Endothelial cell of hepatic sinusoid (primary cell): ENCODE data around the gene REEP2.

Experiments
- in situ Hi-C: cut with HindIII; loops from 2 replicates; pipeline ENCODE4 v1.10.0; 2017; ENCODE audit warnings: low sequenced_read_pairs

Gene REEP2

DNA sequence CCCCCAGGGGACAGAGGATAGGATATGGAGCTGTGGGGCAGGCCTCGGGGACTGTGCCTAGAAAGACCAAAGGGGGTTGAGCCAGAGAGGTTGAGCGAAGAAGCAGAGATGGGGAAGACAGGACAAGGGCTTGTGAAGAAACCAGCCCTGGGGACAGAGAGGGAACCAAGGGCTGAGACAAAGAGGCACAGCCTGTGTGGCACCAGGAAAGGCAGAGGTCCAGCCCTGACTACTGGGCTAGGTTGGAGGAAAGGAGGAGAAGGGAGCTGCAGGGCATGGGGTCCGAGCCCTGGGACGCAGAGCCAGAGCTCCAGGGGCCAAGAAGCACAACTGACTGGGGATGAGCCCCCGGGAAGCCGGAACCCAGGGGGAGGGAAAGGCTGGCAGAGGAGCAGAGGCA, 9.2 kb downstream of the REEP2 start:
- in situ Hi-C loops = no loop called here

- in situ Hi-C loops = no loop called here
Observed at GRCh38 chr5:138448481-138449398, 9.9 kb downstream of the REEP2 start.

GRCh38 chr5:138449501-138450239, 10.8 kb downstream of the REEP2 start:
- in situ Hi-C loops = no loop called here

- in situ Hi-C loops = no loop called here
Observed at GRCh38 chr5:138450971-138451370, 12.1 kb downstream of the REEP2 start.

- in situ Hi-C loops = no loop called here
Observed at GRCh38 chr5:138452720-138453119, 13.9 kb downstream of the REEP2 start.

- in situ Hi-C loops = no loop called here
Observed at GRCh38 chr5:138453590-138453989, 14.7 kb downstream of the REEP2 start.

DNA sequence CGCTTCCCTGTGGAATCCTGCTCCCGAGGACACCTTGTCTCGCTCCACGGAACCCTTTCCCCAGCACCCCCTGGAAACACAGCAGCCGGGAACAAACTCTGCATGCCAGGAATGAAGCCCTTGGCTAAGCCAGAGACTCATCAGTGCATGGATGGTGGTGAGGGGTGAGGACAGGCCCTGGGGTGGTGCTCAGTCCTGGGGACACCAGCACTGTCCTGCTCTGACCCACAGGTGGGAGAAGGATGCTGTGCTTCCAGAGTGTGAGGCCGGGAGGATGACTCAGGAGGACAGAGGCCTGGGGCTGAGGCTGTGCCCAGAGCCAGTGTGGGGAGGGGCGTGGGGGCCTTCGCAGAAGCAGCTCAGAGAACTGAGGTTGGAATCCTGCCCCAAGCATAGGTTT, 15.3 kb downstream of the REEP2 start:
- in situ Hi-C loops = no loop called here

GRCh38 chr5:138455232-138455930, 16.5 kb downstream of the REEP2 start:
- in situ Hi-C loops = no loop called here

- in situ Hi-C loops = no loop called here
Observed at GRCh38 chr5:138457531-138458275, 18.8 kb downstream of the REEP2 start.

DNA sequence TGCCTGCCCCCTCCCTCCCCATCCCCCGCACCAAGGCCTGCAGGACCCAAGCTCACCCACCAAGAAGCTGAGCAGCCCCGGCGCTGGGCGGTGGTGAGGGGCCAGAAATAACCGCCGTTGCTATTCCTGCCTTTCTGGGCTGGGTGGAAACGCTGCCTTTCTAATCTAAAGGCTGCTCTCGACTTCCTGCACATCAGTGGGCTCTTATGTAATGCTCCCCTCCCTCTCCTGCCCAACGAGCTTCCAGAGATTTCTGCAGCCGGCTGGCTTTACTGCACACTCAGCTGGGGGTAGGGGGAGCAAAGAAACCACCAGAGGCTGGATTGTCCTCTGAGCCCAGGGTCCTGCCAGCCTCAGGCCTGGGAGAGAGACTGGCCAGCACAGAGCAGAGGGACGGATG, 19.5 kb downstream of the REEP2 start:
- in situ Hi-C loops = no loop called here

DNA sequence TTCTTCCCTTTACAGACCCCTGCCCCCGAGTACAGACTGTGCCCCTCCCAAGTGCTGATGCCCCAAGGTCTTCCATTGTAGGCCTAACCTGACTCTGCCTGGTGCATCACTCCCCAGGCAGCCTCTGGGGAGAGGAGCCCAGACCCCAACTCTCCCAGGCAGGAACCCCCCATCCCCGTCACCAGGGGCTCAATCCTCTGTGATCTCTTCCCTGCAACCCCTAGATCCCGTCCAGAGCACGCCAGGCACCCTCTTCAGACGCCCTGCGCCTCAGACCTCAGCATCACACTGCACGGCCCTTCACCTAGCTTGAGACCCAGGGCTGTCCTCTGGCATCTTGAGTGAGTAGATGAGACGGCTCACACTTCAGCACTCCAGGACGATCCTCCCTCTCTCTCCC, 20.0 kb downstream of the REEP2 start:
- in situ Hi-C loops = no loop called here

DNA sequence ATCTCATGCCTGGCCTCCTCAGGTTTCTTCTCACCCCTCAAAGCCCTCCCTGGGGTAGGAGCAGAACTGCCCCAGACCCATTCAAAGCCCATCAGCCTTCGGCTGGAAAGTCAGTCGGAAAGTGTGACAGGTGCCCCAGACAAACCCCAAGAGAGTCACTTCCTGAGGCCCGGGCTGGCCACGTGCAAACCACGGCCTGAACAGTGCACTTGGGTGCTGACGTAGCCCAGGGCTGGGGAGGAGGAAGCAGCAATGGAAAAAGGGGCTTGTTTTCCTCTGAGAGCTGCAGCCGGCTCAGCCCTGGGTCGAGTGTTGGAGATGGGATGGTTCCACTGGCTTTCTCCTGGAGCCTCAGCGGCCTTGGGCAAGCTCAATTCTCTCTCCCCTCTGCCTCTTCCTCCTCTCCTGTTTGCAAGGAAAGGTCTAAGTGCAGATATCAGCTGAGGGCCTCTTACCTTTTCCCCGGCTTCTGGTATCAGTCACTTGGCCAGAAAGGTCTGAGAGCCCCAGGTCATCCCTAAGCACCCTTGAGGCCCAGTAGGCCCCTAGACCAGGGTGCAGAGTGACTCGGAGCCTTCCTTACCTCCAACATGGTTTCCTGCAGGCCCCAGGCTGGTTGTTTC, 20.6 kb downstream of the REEP2 start:
- in situ Hi-C loops = no loop called here

GRCh38 chr5:138460032-138460693, 21.3 kb downstream of the REEP2 start:
- in situ Hi-C loops = no loop called here

- in situ Hi-C loops = no loop called here
Observed at GRCh38 chr5:138461343-138462125, 22.7 kb downstream of the REEP2 start.

GRCh38 chr5:138463419-138464007, 24.7 kb downstream of the REEP2 start:
- in situ Hi-C loops = no loop called here

DNA sequence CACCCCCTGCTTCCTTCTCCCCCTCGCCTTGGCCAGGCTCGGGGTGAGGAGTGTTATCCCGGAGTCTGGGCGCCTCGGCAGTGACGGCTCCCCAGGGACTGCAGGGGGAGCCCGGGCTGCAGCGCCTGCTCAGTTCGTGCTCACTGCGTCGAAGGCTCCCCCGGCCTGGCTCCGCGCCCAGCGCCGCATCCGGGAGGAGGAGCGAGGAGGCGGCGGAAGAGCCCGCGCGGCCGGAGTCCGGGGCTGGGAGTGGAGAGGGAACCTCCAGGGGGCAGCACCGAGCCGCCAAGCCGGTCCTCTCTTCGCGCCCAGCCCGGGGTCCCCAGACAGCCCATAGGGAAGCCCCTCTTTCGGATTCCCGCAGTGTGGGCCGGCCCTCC, 25.1 kb downstream of the REEP2 start:
- in situ Hi-C loops = no loop called here

- in situ Hi-C loops = loop anchor here (5.0 kb wide), 1 partner anchor 42 kb away; no protein-coding TSS in a partner anchor
Observed at GRCh38 chr5:138464388-138465260, 25.8 kb downstream of the REEP2 start.
